Kidney tubule cell (primary cell): ENCODE data around the gene PARL.
A peak's percentile ranks its signal among the peaks of the same experiment; 100 is the strongest.
"Not testable (repeated sequence)": the region's sequence is repeated elsewhere in the genome, so short reads cannot be mapped to it uniquely, and the experiment has no call there.

Experiments
- DNase-seq: peaks from one replicate; pipeline ENCODE4 v3.0.0-alpha.2; 2018; ENCODE audit warnings: low spot score

The PARL gene

DNA sequence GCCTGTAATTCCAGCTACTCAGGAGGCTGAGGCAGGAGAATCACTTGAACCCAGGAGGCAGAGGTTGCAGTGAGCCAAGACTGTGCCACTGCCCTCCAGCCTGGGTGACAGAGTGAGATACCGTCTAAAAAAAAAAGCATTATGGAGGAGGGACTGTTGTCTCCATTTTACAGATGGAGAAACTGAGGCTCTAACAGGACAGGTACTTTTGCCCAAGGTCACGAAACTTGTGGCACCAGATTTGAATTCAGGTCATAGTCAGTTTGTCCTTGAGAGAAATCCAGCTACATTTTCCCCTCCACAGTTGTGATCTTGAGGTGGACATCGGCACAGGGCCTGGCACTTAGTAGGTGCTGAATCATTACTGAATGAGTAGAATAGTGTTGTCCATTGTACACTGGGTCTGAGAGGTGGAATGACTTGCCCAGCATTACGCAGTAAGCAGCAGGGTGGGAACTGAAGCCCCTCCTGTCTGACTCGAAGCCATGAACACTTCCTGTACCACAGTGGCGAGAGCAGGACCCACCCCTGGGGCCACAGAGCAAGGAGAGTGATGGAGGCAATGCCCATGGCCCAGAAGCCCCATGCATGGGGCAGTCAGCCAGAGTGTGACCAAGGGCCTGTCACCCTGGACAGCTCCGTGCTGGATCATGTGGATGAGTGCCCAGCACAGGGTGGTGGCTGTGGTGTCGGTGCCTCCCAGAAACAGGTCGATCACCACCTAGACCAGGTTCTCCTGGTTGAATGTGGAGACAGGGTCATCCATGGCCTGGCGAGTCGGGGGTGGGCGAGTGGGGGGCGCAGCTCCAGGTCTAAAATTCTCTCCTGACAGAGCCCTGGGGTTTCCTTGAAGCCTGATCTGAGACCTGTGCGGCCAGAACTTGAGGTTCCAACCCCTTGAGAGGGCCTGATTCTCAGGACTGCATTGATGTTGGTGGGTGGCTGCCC lies 20.4 kb upstream of the PARL start:
- no peak for DNase-seq

DNA sequence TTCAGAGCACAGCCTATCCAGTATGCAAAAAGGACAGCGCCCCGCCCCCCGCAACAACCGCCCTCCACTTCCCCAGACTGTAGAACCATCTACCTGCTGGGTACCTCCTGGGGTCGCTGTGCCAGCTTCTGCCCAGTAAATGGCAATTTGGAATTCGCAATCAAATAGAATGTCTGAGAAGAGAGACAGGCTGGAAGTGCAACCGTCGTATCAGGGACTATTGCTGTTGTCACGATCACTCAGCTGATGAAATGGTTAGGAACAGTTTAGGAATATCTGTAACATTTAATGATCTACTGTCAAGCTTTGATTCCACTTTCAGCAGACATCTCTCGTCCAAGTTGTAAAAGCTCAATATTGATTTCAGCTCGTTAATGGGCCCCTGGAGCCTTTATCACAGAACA lies 13.3 kb upstream of the PARL start:
- DNase-seq: no peak

DNA sequence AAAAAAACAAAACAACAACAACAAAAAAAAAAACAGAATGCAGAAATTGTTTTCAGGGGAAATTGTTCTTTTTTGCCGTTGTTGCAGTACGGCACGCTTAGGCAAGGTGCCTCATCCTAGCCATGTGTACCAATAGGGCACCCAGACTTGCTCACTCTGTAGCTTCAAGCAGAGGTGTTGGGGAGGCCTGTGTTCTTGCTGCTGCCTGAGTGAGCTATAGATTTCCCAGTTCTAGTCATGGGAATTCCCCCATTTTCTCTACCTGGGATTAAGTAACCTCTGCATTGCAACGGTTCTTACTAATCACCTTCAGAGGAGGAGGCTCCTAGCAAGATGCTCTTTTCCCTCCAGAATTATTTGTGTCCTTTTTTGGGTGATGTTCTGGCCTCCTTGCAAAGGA lies 12.9 kb upstream of the PARL start:
- DNase-seq: peak; percentile 49

DNA sequence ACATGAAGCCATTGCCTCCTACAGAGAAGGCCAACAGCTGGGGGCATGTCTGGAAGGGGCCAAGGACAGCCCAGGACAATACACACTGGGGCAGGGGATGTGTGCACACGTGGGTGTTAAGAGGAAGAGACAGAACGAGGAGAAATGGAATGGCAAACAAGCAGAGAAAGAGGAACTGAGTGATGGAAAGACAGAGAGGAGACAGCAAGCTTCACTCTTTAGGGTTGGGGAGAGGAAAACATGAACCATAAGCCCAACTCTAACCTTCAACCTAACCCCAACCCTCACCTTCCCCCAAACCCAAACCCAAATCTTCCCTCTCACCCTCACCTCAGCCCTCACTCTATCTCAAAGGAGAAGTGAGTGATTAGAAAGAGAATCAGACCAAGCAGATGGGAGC lies 11.9 kb upstream of the PARL start:
- DNase-seq: no peak

DNA sequence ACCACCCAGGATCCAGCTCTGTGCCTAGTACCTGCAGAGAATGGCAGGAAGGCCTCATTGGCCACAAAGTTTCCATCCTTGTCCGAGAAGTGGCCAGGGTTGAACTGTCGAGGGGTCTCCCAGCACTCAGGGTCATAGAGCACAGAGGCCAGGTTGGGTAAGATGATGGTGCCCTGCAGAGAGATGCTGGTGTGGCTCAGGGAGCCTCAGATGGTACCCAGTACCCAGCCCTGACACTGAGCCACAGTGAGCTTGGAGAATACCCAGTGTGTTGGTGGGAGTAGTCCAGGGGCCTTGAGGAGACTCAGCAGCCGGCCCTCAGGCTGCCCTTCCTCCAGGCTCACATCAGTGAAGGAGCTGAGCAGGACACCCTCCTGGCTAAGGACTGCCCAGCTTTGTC lies 11.5 kb upstream of the PARL start:
- no peak for DNase-seq

DNA sequence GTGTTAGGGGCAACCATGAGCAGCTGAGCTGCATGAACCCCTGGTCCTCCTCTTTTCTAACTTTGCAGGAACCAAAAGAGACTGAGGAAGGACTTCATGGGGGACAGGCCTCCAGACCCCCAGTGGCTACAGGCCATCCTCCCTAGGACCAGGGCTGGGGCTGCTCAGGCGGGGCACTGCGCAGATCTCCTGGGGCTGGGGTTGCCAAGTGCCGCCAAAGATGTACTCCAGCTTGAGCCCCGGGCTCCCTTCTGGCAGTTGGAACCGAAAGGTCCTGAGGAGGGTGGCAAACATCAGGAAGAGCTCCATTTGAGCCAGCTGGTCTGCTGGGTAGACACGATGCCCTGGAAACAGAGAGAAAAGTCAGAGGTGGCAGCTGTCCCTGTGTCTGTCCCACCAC lies 11.1 kb upstream of the PARL start:
- no peak for DNase-seq

DNA sequence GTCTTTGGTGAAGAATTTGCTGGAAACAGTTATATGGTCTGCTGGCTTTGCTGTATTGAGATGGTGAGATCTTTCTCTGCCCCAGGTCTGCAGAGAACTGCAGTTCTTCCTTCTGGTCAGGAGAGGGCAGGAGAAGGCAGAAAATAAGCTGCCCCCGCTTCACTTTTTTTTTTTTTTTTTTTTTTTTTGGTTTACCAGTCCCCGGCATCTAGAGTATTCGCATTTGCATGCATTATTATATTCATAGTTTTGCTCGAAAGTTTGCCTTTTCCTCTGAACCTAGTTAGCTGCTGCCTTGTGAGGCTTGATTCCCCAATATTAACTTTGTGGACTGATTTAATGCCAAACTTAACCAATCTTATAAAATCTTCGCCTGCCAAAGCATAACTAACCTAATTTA lies 10.6 kb upstream of the PARL start:
- DNase-seq: peak; percentile 64

DNA sequence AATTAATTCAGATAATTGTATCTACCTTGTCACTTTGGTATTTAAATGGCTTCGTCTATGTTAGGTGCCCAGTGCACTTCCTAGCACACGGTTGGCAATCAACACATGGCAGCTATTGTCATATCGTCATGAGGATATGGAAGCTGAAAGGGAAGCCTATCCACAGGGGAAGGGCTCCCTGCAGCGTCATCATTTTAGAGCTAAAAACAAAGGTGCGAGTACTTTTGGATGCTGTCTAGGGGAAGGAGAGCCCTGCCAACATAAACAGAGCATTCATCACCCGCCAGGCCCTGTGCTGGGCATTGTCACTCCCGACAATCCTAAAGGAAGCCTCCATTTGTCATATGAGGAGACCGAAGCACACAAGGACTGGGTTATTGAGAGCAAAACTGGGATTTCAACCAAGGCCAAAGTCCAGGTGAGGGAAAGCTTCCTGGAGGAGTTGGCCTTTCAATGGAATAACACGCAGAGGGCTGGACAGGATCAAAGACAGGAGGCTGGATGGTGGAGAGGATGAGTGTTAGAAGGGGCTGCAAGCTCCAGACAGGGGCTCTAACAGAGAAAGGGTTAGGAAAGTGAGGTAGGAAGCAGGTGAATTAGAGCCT lies 8.0 kb upstream of the PARL start:
- no peak for DNase-seq

DNA sequence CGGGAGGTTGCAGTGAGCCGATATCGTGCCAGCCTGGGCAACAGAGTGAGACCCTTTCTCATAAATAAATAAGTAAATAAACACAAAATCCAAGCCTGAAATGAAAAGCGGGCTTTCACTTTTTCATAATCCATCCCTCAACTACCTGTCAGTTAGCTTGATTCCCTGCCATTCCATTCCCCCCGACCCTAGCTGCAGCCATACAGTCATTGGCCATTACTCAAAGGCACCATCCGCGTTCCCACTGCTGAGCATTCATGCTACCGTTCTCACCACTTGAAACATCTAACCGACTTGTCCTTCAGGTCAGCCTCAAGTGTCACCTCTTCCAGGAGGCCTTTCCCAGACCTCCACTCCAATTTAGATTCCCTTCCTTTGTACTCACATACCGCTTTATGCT lies 1.1 kb upstream of the PARL start:
- no peak for DNase-seq

DNA sequence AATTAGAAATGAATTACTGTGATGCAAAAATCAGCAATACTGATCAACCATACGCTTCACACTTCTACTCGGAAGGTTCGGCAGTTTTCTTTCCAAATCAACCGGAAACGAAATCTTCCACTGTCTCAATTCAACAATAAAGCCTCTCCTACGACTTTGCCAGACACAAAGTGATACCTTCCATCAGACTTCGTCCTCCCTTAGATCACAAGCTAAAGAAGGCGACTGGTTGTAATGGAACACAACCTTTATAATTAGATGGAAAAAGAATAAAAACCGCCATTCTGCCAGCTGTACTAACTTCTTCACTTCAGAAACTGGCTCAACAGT lies 618 bp downstream of the PARL start:
- no peak for DNase-seq

DNA sequence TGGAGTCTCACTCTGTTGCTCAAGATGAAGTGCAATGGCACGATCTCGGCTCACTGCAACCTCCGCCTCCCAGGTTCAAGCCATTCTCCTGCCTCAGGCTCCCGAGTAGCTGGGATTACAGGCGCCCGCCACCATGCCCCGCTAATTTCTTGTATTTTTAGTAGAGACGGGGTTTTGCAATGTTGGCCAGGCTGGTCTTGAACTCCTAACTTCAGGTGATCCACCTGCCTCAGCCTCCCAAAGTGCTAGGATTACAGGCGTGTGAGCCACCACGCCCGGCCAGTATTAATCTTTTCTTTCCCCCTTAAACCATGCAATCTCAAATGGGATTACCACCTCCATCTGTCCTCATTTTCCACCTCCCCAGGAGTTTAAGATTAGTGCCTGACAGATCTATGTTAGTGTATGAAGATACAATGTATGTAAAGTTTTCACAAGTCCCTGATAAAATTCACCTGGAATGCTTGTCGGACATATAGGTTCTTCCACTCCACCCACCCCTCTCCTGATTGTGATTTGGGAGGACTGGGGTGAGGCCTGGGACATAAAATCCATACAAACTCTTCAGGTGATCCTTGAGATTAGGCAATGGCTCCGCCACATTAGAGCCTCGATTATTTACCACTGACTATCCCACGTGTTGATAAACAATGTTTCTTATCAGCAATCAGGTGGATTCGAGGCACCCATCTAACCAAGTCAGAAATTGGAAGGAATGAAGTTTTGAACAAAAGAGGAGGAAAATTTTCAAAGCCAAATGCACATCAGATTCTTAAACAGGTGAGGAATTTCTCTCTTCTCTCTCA lies 1.2 kb downstream of the PARL start:
- no peak for DNase-seq

DNA sequence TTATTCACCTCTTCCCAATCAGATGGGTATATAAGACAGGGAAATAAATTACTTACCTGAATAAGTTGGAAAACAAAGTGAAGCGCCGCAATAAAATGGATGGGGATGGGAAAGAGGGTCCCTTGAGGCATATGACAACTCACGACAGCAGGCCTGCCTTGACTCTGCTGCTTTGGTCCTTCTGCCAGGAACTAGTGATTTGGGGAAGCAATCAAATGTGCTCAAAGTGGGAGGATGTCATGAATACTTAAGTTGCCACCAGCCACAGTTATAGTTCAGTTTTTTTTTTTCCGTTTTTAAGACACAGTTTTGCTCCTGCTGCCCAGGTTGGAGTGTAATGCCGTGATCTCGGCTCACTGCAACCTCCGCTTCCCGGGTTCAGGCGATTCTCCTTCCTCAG lies 4.6 kb downstream of the PARL start:
- no peak for DNase-seq

DNA sequence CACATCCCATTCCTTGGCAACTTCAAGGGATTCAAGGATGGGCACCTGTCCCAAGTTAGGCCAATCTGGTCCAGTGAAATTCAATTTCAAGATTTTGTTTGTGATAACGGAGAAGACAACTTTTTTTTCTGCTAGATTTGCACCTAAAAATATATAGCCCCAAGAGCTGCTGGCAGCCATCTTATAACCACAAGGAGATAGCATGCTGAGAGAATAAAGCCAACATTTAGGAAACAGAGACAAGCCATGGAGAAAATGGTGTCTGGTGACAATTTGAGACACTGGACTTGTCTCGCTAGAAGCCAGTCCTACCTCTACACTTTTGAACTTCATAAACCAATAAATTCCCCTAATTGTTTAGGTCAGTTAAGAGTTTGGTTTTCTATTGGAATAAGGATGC lies 5.4 kb downstream of the PARL start:
- no peak for DNase-seq

DNA sequence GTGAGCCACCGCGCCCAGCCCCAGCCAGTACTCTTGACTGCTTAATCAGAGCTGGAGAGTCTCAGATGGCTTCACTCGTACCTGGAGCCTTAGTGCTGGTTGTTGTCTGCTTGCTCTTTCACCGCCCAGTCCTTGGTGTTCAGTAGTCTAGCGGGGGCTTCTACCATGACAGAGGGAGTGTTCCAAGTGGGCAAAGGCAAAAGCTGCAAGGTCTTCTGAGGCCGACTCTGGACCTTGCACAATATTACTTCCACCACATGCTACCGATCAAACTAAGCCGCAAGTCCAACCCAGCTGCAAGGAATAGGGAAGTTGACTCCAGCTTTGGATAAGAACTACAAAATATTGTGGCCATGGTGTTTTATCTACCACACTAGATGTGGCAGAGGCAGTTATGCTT lies 6.6 kb downstream of the PARL start:
- no peak for DNase-seq

DNA sequence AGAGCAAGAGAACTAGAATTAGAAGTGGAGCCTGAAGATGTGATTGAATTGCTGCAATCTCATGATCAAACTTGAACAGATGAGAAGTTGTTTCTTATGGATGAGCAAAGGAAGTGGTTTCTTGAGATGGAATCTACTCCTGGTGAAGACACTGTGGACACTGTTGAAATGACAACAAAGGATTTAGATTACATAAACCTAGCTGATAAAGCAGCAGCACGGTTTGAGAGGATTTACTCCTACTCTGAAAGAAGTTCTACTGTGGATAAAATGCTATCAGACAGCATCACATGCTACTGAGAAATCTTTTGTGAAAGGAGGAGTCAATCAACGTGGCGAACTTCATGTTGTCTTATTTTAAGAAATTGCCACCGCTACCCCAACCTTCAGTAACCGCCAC lies 7.5 kb downstream of the PARL start:
- not testable (repeated sequence) for DNase-seq

DNA sequence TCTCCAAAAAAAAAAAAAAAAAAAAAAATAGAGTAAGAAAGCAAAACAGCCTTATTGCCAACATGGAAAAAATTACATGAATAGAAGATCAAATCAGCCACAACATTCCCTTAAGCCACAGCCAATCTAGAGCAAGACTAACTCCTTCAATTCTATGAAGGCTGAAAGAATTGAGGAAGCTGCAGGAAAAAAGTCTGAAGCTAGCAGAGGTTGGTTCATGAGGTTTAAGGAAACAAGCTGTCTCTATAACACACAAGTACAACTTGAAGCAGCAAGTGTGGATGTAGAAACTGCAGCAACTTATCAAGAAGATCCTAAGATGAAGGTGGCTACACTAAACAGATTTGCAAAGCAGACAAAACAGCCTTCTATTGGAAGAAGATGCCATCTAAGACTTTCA lies 9.3 kb downstream of the PARL start:
- no peak for DNase-seq

DNA sequence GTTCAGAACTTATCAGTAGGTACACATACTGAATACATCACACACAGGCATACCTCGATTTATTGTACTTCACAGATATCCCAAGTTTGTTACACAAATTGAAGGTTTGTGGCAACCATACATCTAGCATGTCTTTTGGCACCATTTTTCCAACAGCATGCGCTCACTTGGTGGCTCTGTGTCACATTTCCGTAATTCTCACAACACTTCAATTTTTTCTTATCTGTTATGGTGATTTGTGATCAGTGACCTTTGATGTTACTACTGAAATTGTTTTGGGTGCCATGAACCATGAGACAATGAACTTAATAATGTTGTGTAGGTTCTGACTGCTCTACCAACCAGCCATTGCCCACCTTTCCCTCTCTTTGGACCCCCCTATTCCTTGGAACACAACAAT lies 10.8 kb downstream of the PARL start:
- DNase-seq: no peak

DNA sequence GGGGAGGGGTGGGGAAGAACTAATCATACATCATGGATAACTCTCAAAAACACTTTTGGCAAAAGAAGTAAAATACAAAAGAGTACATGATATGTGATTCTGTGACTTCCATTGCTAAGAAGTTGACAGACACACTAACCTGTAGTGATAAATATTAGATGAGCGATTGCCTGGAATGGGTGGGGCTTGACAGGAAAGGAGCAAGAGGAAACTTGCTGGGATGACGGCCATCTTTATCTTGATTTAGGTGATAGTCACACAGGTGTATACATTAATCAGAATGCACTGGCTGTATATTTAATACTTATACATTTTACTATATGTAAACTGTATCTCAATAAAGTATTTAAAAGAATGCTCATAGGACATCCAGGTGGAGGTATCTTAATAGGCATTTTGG lies 13.1 kb downstream of the PARL start:
- DNase-seq: no peak

DNA sequence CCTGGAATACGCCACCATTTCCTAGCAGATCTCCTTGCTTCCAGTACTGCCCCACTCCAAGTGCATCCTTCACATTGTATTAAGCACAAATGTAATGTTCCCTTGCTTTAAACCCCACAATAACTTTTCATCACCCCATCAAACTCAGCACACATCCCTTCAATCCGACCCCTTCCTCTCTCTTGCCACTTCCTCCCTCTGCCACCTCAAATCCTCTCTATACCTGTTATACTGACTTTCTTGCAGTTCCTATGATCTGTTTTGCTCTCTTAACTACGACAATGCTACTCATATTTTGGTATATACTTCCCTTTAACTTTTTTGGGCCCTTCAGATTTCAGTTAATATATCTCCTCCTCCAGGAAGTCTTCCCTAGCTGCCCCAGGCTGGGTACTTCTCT lies 14.1 kb downstream of the PARL start:
- no peak for DNase-seq

DNA sequence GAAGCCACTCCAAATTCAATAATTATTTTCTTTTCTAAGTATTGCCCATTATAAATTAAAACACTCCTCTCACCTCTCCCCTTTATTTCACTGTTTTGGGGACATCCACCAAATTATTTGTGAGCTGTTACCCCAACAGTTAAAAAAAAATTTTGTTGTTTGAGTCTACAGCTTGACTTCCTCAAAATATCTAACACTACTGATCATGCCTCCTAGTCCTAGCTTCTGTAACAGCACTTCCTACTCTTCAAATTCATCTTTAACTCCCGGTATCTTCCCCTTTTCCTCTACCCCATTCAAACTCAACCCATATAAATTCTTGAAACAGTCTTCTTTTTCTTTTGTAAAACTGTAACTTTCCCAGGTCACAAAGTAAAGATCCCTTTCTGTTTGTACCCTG lies 15.9 kb downstream of the PARL start:
- DNase-seq: no peak

DNA sequence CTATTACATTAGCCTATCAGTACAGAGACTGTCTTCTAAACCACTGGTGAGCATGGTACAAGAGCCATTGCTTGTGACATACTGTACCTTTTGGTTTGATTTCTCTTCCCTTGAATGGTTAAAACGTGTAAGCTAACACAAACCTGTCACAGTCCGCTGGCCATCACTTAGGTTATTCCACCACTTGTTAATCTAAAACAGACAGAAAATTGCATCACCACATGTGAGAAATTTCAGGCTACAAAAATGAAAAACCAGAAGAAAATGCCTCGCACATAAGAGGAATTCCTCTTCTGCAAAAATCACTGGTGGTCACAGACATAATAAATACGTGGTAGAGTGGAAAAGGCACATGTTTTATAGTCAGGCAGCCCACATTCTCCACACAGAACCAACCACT lies 22.1 kb downstream of the PARL start:
- DNase-seq: peak; percentile 64

DNA sequence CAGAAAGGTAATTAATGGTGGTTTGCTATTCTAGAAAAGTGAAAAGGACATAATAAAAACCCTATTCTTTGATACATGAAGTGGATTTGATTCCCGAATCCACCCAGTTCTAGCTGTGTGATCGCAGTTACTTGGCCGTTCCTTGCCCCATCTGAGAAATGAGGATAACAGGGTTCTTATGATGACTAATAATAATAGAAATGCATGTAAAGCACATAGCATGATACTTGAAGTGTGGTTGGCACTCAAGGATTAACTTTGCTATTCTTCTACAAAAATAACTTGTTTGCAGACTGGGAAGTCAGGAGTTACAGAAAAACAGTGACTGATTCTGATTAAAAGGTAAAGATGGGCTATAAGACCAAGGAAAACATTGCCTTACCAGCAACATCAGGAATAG lies 26.8 kb downstream of the PARL start:
- no peak for DNase-seq
